Activated naive CD4-positive, alpha-beta T cell treated with anti-CD3 and anti-CD28 coated beads, Interleukin-2, amount 50 U/mL, for 16 hours (primary cell): ENCODE measurements around the gene PADI2.

Source experiments
- DNase-seq: peaks from one replicate; pipeline ENCODE4 v3.0.0-alpha.2; 2020

Gene PADI2

DNA sequence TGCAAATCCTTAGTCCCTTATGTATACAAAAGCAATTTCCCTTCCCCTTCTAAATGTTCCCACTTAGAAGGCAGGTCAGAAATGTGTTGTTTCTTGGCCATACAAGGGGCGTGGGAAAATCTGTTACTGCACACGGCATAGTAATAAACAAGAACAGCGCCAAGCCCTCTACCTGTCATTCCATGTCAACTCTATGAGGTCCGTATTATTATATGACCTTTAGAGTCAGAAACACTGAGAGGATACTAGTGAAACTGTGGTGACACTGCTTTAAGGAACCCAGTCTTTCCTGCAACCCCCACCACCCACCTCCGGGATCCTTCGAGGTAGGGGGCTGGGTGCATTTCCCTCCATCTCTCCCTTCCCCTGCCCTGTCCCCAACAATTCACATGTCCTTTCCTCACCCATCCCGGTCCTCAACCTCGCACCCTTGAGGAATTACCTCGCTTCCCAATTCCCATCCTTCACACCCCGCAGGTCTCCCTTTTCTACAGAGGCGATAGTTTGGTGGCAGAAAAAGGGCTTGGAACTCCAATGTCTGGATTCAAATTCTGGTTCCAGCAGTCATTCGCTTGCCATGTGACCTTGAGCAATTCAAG lies 66.1 kb downstream of the PADI2 start:
- no peak for DNase-seq

DNA sequence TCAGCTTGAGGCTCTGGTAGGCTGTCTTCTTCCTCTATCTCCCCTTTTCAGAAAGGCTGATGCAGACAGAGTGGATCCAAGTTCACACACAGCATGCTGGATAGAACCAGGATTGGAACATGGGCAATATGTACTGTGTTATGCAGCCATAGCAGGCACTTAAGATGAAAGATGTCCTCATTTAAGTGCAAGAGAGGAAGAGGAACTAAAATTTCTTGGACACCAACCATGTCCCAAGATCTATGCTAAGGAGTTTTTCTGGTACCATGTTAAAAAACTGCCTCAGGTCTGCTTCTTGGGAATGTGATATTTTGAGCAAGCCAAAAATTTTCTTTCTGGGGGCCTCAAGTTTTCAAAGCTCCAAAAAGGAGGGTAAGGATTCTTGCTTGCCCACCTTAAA lies 66.6 kb downstream of the PADI2 start:
- no peak for DNase-seq

DNA sequence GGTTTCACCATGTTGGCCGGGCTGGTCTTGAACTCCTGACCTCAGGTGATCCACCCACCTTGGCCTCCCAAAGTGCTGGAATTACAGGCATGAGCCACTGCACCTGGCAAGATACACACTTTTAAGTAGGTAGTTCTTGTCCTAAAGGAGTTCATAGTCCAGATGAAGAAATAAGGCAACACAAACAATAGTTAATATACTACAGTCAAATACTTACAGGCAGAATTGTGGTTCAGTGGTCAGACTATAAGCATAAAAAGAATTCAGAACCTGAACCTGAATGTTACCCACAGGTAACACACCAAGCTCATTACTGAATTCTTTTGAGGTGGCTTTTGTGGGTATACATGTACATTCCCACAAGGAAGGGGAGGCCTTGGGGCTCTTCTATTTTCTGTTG lies 67.2 kb downstream of the PADI2 start:
- DNase-seq: no peak

DNA sequence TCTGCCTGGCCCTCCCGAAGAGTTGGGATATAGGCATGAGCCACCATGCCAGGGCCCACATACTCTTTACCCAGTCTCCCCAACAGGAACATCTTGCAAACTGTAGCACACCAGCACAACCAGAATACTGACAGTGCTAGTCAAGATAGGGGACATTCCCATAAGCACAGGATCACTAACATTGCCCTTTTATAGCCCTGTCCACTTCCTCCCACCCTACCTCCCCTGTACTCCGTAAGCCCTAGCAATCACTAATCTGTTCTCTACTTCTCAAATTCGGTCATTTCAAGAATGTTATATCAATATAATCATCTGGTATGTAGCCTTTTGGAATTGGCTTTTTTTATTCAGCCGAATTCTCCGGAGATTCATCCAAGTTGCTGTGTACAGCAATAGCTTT lies 71.3 kb downstream of the PADI2 start:
- DNase-seq: no peak

DNA sequence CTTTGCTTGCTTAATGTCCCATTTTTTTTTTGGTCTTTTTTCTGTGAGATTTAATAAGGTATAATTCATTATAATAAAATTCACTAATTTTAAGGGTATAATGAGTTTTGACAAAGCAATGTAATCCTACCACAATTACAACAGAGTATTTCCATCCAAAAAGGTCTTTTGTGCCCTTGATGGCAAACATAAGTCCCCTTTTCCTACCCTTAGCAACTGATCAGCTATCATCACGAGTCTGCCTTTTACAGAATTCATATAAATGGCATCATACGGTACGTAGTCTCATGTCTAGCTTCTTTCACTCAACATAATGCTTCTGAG lies 73.0 kb downstream of the PADI2 start:
- no peak for DNase-seq

DNA sequence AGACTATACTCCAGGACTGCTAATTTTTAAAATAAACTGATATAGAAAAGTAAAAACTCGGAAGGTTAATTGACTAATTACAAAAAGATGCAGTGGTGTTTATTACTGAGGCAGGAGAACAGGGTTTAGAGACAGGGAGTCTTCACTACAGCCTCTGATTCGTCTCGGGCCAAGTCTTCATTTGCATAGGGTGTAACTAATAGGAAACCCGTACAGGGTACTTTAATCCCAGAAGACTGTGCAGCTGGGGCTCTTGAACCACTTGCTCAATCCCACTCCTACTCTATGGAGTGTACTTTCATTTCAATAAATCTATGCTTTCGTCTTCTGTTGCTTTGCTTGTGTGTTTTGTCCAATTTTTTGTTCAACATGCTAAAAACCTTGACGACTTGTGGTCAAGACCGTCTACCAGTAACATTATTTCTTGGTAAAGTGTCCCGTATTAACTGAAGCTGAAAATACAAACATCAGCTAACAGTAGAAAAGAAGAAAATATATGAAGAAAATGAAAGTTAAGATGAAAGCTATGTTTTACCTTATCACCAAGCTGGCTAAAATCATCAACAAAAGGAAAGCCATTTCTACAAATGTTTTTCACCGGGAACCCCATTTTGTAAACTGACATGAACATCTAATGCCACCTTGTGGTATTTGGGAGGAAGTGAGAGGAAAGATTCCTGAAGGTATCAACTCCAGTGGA lies 73.5 kb downstream of the PADI2 start:
- no peak for DNase-seq

DNA sequence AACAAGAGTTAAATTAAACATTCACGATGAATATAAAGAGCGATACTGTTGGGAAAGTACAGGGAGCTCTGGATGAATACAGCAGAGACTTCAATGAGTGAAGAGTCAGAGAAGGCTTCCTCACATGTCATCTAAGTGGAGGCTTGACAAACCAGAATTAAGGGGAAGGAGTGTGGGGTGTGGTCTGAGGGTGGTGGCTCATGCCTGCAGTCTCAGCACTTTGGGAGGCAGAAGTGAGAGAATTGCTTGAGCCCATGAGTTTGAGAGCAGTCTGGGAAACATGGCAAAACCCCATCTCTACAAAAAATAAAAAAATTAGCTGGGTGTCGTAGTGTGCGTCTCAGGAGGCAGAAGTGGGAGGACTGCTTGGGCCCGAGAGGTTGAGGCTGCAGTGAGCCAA lies 74.1 kb downstream of the PADI2 start:
- DNase-seq: no peak

DNA sequence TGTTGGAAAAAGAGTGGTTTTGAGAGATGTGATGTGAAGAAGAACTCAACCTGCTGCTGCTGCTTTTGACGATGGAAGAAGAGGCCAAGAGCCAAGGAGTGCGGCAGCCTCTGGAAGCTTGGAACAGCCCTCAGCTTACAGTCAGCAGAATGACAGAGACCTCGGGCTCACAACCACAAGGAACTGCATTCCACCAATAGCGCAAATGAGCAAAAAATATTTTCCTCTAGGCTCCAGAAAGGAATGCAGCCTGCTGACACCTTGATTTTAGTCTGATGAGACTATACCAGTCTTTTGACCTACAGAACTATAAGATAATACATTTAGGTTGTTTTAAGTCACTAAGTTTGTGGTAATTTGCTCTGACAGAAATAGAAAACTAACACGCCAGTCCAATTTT lies 75.6 kb downstream of the PADI2 start:
- DNase-seq: no peak

DNA sequence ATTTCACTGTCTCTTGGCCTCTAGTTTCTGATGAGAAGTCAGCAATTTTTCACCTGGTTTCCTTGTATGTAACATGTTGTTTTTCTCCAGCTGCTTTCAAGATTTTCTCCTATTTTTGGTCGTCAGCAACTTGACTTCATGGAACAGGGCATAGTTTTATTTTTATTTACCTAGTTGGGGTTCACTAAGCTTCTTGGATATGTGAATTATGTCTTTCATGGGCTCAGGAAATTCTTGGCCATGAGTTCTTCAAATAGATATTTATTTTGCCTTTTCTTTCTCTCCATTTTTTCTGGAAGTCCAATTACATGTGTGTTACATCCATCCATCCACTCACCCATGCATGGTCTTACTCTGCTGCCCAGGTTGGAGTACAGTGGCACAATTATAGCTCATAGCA lies 79.1 kb downstream of the PADI2 start:
- no peak for DNase-seq

DNA sequence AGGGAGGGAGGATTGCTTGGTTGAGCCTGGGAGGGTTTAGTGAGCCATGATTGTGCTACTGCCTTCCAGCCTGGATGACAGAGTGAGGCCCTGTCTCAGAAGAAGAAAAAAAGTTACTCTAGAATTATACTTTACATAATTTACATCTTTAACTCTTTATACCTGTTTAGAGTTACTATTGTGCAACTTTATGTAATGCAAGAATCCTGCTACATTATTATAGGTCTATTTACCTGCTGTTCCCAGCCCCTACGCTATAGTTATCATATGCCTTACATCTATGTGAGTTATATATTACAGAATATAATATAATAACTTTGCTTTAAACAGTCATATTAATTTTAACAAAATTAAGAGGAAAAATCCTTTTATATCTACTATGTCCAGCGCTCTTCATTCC lies 79.7 kb downstream of the PADI2 start:
- DNase-seq: no peak

DNA sequence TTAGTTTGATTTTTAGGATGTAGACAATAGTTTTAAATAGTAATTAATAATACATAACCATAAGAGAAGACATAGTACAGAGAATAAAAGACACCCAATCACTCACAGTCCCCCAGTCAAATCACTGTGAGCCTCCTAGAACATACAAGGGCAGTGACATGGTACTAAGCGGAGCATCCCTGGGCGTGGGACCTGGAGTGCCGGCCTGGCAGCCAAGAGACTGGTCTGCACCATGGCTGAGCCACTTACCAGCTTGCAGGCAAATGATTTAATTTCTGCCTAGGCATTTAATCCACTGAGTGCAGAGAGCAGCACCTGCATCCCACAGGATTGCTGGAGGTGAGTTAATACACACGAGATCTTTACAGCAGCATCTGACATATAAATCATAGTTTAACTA lies 85.8 kb downstream of the PADI2 start:
- no peak for DNase-seq

DNA sequence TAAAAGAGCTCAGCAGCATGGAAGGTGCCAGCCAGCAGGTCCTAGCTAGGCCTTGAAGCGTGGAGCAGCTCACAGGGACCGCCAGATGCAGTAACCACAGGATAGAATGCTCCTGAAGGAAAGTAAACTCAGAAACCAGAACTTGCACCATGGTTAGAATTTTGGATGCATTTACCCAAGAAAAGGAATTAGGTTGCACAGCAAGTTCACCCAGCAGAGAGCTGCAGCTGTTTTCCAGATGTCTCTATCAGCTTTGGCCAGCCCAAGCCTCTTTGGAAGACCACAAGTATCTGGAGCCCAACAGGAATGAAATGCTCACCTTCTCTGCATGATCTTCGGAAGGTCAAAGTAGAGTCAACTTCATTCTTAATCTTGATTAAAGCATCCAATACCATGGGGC lies 86.5 kb downstream of the PADI2 start:
- no peak for DNase-seq

DNA sequence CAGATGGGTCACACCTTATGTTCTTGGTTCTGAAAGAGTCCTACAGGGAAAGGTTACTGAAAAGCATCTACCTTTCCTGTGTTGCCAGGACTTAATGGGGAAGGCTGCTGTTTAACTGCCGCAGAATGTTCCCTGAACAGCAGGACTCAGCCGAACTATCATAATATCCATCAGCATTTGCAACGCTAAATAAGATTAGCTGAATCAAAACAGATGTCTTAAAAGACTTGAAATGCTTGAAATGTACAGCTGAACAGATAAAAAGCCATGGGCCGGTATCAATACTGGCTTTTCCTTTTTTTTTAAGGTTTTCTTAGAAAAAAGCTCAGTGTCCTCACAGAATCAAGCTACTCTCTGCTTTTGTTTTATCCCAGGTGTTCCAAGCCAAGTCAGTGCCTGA lies 87.8 kb downstream of the PADI2 start:
- no peak for DNase-seq

DNA sequence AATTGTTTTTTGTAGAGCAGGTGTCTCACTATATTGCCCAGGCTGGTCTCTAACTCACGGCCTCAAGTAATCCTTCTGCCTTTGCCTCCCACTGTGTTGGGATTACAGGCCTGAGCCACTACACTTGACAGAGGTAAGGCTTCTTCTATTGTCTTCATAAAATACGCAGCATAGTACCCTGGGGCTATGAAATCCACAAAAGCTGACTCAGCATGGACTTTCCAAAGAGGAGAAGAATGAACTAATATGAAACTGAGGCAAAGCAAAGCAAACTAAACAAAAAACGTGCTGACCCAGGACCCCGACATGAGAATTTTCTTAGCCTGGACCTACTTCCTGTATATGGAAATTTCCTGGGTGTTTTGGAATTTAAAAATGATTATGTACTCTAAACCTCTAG lies 89.0 kb downstream of the PADI2 start:
- DNase-seq: no peak

DNA sequence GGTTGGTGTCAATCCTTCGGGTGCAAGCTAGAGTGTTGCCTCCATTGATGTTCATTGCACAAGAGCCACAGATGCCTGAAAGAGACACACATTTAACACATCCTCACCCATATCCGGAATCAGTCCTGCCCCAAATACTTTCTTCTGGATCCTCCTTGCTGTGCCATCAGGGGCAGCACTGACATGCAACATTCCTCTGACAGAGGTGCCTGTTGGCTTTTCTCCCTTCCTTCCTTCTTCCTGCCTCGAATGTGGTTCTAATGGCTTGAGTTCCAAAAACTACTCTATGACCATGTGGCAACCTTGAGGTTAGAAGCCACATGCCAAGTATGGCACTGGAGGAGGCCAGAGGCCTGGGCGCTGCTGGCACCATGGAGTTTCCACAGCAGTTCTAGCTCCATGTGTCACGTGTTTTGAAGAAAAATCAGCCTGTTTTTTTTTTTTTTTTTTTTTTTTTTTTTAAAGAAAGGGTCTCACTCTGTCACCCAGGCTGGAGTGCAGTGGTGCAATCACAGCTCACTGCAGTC lies 90.5 kb downstream of the PADI2 start:
- no peak for DNase-seq

DNA sequence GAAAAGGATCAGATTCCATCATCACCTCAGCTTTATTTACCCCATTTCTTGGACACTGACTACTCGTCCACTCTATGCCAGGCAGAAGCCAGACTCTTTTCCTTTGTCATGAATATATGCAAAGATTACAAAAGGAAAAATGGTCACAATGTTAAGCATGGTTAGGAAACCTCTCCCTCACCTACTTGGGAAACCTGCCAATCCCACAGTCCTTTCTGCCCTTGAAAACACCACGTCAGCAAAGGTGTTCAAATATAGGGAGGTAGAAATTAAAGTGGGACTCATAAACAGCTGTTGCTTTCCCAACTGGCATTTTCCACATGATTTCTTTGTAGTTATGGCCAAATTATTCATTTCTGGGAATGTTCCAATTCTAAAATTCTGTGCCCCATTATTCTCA lies 91.4 kb downstream of the PADI2 start:
- DNase-seq: no peak

DNA sequence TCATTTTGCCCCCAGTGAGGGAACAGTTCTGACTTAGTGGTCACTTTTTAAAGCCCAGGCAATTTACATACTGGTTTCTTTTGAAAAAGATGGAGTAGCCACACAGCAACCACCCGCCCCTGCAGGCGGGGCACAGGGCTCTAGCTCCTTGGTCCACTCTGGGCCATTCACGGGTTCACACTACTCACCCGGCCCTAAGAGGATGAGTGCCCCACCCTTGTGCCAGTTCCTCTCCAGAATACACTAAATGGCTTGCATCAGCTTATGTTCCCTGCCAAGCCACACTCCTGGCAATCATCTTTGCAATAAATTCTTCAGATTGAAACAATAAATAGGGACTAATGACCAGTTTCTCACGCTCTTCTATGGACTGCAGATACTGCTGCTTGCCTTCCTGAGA lies 91.8 kb downstream of the PADI2 start:
- no peak for DNase-seq

DNA sequence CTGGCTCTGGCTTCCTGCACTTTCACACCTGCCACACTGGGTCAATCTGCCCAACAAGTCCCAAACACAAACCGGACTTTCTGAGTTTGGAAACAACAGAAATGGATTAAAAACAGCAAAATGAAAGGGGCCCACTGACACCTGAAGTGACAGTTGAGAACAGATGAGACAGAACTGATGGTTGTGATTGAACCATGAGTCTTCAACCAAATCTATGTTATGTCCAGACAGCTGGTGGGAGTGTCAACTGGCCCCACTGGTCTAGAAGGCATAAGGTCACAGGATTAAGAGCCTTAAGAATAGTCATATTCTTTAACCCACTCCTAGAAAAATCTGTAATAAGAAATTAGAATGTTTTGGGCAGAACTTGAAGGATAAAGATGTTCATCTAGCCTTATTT lies 94.5 kb downstream of the PADI2 start:
- no peak for DNase-seq

DNA sequence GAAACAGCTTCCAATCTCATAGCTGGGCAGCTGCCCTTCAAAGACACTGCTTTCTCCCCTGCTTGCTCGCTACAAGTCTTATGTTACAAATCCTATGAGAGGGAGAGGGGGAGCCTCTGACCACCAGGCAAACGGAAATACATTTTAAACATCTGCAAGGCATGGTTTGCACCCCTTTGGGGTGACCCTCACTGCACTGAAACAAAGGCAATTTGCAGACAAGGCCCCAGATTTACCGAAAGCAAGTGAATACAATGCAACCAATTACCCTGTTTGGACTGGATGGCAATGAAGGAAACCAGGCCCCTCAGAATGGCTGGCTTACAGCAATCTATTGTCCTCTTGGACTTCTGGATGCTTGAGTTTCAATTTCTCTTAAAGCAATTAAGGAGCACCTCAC lies 95.7 kb downstream of the PADI2 start:
- no peak for DNase-seq

DNA sequence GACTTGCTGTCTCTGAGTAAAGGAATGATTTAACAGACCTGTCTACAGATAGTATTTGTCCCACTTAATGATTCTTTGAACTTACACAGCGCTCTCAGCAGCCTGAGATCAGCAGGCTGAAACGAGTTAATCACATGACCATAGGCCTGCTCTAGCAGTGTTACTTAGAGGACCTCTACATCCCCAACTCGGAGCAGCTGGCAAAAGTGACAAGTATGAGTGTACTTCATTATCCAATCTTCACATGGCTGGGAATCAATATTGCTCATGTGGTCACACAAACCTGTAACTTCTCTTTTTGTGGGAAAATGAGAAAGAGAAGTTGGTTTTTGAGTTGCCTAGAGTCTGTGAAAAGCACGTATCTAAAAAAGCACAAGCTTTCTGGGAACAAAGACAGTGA lies 96.1 kb downstream of the PADI2 start:
- no peak for DNase-seq

DNA sequence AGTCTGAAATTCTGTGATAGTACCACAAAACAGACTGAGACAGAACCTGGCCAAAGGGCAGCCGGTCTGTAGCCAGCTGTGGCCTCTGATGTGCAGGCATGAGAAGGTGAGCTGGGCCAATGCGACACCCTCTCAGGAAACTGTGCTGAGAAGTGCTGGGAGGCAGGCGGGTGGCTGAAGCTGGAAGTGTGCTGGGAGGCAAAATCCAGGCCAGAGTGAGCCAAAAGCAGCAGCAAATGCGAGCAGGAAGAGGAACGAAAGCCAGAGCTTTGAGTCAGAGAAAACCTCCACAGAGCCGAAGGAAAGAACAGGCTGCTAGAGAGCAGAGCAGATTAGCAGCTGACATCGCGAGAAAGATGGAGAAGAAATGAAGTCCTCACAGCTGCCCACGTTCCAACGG lies 97.4 kb downstream of the PADI2 start:
- no peak for DNase-seq

DNA sequence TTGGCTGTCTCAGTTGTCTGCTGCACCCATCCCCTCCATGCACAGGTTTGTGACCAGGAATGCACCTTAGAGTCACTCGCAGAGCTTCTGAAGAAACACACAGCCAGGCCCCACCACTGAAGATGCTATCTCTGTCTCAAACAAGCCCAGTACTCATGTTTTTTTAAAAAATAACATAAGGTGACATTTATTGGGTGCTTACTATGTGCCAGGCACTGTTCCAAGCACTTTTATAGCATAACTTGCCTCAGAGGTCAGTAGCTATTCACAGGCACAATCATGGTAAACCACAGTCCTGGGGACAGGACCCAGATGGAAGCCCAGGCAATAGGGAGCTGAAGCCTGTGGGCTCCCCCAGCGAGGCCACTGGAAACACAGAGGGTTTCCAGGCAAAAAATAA lies 98.7 kb downstream of the PADI2 start:
- no peak for DNase-seq

DNA sequence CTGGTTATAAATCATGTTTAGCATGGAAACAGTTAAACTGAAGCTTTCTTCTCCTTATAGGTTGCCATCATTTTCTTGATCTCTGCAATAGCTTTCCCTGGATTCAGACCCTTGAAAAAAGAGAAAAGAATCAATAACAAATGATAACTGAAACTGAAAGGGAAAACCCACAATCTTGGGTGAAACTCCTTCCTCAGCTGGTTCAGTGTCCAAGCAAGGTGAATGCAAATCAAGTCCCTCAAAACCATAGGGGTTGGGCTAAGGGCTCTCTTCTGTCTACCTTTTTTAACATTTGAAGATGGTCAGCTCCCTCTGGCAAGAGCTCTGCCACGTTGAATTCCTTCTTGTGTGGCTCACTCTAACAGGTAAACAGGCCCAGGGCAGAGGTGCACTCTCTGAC lies 100.4 kb downstream of the PADI2 start:
- DNase-seq: no peak

DNA sequence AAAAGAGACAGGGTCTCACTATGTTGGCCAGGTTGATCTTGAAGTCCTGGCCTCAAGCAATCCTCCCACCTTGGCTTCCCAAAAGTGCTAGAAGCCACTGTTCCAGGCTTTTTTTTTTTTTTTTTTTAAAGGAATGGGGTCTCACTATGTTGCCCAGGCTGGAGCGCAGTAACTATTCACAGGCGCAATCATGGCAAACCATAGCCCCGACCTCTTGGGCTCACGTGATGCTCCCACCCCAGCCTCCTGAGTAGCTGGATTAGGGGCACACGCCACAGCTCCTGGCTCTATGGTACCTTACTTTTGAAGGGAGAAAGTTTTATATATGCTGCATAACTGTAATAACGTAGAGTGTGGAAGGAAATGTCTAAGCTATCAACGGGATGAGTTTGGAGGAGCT lies 101.8 kb downstream of the PADI2 start:
- no peak for DNase-seq
